Smooth muscle cell (in vitro differentiated cells): Measurements from ENCODE around the gene ARMC9. TPM values are rescaled to one million over a fixed set of nuclear protein-coding genes. Genes with fewer than 3 reads are reported as not detected.

Experiments used
- DNase-seq: peaks from one replicate; lab custom pipeline; 2025; ENCODE audit not compliant: unreplicated experiment; lab: John Stamatoyannopoulos, UW
- H2AFZ ChIP-seq: fragments of 200-600 bp; sonication (generic); 2 replicates; pipeline ENCODE4 v1.6.0; 2016; ENCODE audit warnings: antibody characterized with exemption, low read depth, mild to moderate bottlenecking
- H3F3A ChIP-seq: fragments of 200-600 bp; sonication (generic); 2 replicates; pipeline ENCODE4 v1.6.0; 2017; ENCODE audit warnings: antibody characterized with exemption, low read depth
- H3K27ac ChIP-seq: fragments of 200-600 bp; sonication (generic); 2 replicates; pipeline ENCODE4 v1.5.1; 2016; ENCODE audit warnings: low read depth, mild to moderate bottlenecking
- H3K27me3 ChIP-seq: fragments of 200-600 bp; sonication (generic); 2 replicates; pipeline ENCODE4 v1.6.1; 2016; ENCODE audit warnings: low read depth, mild to moderate bottlenecking
- H3K36me3 ChIP-seq: fragments of 200-600 bp; sonication (generic); 2 replicates; pipeline ENCODE4 v1.5.1; 2016; ENCODE audit warnings: low read depth
- H3K4me1 ChIP-seq: fragments of 200-600 bp; sonication (generic); 2 replicates; pipeline ENCODE4 v1.5.1; 2016; ENCODE audit warnings: low read depth
- H3K4me2 ChIP-seq: fragments of 200-600 bp; sonication (generic); 2 replicates; pipeline ENCODE4 v1.6.0; 2016; ENCODE audit warnings: mild to moderate bottlenecking
- H3K4me3 ChIP-seq: fragments of 200-600 bp; sonication (generic); 2 replicates; pipeline ENCODE4 v1.5.1; 2016; ENCODE audit warnings: mild to moderate bottlenecking
- H3K79me2 ChIP-seq: fragments of 200-600 bp; sonication (generic); 2 replicates; pipeline ENCODE4 v1.6.0; 2016; ENCODE audit warnings: low read depth, mild to moderate bottlenecking
- H3K9ac ChIP-seq: fragments of 200-600 bp; sonication (generic); 2 replicates; pipeline ENCODE4 v1.6.0; 2016; ENCODE audit warnings: low read depth
- H3K9me3 ChIP-seq: fragments of 200-600 bp; sonication (generic); replicated peaks from 2 replicates; pipeline ENCODE4 v1.5.1; 2016; ENCODE audit warnings: low read depth
- H4K20me1 ChIP-seq: fragments of 200-600 bp; sonication (generic); 2 replicates; pipeline ENCODE4 v1.6.0; 2016; ENCODE audit warnings: low read depth
- CTCF ChIP-seq: fragments of 200-600 bp; sonication (generic); IDR thresholded peaks from 2 replicates; pipeline ENCODE4 v1.5.1; 2017; ENCODE audit warnings: borderline replicate concordance, mild to moderate bottlenecking, antibody characterized with exemption; ENCODE audit not compliant: insufficient read depth, poor library complexity, severe bottlenecking
- WGBS: methylation state at CpG from one replicate; pipeline ENCODE4 v1.1.7; 2016; ENCODE audit warnings: low lambda C conversion rate; 5-methylcytosine and 5-hydroxymethylcytosine counted together
- polyA plus RNA-seq: library from polyadenylated mRNA; unstranded; fragments of >200 nt; fragmentation: Nextera tagmentation; extraction: Ambion mirVana; gene quantifications from 2 replicates; pipeline ENCODE4 v1.2.1, GENCODE V29; 2016
- total RNA-seq: library from RNA; depleted of rRNA; stranded (reverse); fragments of >200 nt; gene quantifications from 2 replicates; pipeline ENCODE4 v1.2.3, GENCODE V29; 2014

ARMC9 gene
- total and polyA plus RNA-seq, 2 experiments from 2014 or later, result 34.7 to 51.0 TPM

DNA sequence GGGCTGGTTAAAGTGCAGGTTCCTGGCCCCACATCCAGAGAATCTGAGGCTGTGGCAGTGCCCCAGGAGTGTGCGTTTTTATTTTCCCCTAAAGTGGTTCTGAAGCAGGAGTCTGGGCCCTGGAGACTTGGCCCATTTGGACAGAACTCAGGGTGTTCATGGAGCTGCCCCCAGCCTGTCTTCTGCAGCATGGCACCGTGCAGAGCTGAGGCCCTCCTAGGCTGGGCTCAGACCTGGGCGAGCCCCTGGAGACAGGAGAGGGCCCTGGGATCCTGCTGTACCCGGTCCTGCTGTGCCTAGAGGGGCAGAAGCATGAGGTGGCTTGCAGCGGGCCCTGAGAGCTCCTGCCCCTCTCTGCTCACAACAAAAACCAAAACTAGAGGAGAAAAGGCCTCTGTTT, 138.3 kb downstream of the ARMC9 start:
- Histone ChIP-seq H2AFZ (no peak overlapping the region), H3K4me1 (peaks cover under 1% of the 10 kb centered on the region), H3K9ac (no peak overlapping the region), H3F3A (no peaks in the 10 kb centered on the region), H3K36me3 (no peaks in the 10 kb centered on the region), H3K9me3 (no peaks in the 10 kb centered on the region), H3K4me3 (no peak overlapping the region), H3K27me3 (no peaks in the 10 kb centered on the region), H4K20me1 (peaks cover 13% of the 10 kb centered on the region), H3K79me2 (no peaks in the 10 kb centered on the region), H3K4me2 (no peak overlapping the region), H3K27ac (no peak overlapping the region)
- WGBS, result 97% methylated on average over 5 of the region's 5 CpGs
- DNase-seq, result no peak
- no peak for TF ChIP-seq CTCF

- Histone ChIP-seq H3K27ac (no peak overlapping the region), H2AFZ (no peak overlapping the region), H3K27me3 (no peaks in the 10 kb centered on the region), H3K4me2 (no peak overlapping the region), H3K79me2 (no peaks in the 10 kb centered on the region), H3K4me3 (no peak overlapping the region), H3K4me1 (peaks cover 9% of the 10 kb centered on the region), H3K36me3 (no peaks in the 10 kb centered on the region), H4K20me1 (peaks cover 13% of the 10 kb centered on the region), H3K9ac (no peak overlapping the region), H3K9me3 (no peaks in the 10 kb centered on the region), H3F3A (no peaks in the 10 kb centered on the region)
- DNase-seq, result no peak
- no peak for TF ChIP-seq CTCF
- WGBS, result 82% methylated on average over 18 of the region's 18 CpGs
These were observed 139.7 kb downstream of the ARMC9 start for GRCh38 chr2:231337807-231338759.

DNA sequence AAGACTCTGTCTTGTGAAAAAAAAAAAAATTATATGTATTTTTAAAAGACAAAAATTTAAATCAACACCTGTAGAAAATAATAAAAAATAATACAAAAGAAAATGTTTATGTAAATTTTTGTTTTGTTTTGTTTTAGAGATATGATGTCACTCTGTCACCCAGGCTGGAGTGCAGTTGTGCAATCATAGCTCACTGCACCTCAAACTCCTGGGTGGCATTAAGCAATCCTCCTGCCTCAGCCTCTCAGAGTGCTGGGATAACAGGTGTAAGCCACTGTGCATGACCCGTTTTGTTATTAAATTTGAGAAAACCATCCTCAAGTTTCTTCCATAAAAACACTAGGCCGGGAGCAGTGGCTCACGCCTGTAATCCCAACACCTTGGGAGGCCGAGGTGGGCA, 140.9 kb downstream of the ARMC9 start:
- Histone ChIP-seq H3K27me3 (no peaks in the 10 kb centered on the region), H3K36me3 (no peaks in the 10 kb centered on the region), H3K9ac (no peak overlapping the region), H3K9me3 (no peaks in the 10 kb centered on the region), H3K4me1 (peaks cover 9% of the 10 kb centered on the region), H3K4me3 (no peak overlapping the region), H3K4me2 (no peak overlapping the region), H2AFZ (no peak overlapping the region), H3K79me2 (no peaks in the 10 kb centered on the region), H4K20me1 (peaks cover 13% of the 10 kb centered on the region), H3F3A (no peaks in the 10 kb centered on the region), H3K27ac (no peak overlapping the region)
- no peak for TF ChIP-seq CTCF
- WGBS, result 93% methylated on average over 4 of the region's 4 CpGs
- no peak for DNase-seq
